Liver (tissue), 3 donors: ENCODE data around the gene DIS3L2.

Source experiments
- HNF4A ChIP-seq, 2 donors: conservative IDR thresholded peaks; 2 replicates each; pipeline ENCODE4 v1.6.1; 2016; ENCODE audit warnings: antibody characterized with exemption in 2 of 2, mild to moderate bottlenecking in 2 of 2
- JUND ChIP-seq, 2 donors: IDR thresholded peaks; 2 replicates each; pipeline ENCODE4 v1.6.1; 2016; ENCODE audit warnings: antibody characterized with exemption in 2 of 2
- NR2F2 ChIP-seq: IDR thresholded peaks from 2 replicates; pipeline ENCODE4 v1.6.1; 2016; ENCODE audit warnings: antibody characterized with exemption
- RAD21 ChIP-seq, 2 donors: IDR thresholded peaks; 2 replicates each; pipeline ENCODE4 v1.6.1; 2016; ENCODE audit warnings: antibody characterized with exemption in 2 of 2, mild to moderate bottlenecking in 2 of 2
- RXRA ChIP-seq, 2 donors: IDR thresholded peaks; 2 replicates each; pipeline ENCODE4 v1.6.1; 2017 to 2018; ENCODE audit warnings: antibody characterized with exemption in 2 of 2, mild to moderate bottlenecking in 1 of 2
- TAF1 ChIP-seq: conservative IDR thresholded peaks from 2 replicates; pipeline ENCODE4 v1.6.1; 2016; ENCODE audit warnings: antibody characterized with exemption, mild to moderate bottlenecking
- TF ChIP-seq, protein P1 (sequence below): fragments of 150-350 bp; IDR thresholded peaks from 2 replicates; pipeline ENCODE4 v1.5.1; 2017; ENCODE audit warnings: improper control_type of control experiment, low read depth, low read length; ENCODE audit not compliant: missing input control
- TF ChIP-seq, protein P2 (sequence below): IDR thresholded peaks from 2 replicates; pipeline ENCODE4 v1.6.1; 2016; ENCODE audit warnings: antibody characterized with exemption
- TF ChIP-seq, protein P3 (sequence below): IDR thresholded peaks from 2 replicates; pipeline ENCODE4 v1.6.1; 2016; ENCODE audit warnings: antibody characterized with exemption, mild to moderate bottlenecking
- TF ChIP-seq, protein P4 (sequence below): IDR thresholded peaks from 2 replicates; pipeline ENCODE4 v1.6.1; 2016; ENCODE audit warnings: antibody characterized with exemption
- donor health status: healthy.
- donor health status: healthy.

DNA sequence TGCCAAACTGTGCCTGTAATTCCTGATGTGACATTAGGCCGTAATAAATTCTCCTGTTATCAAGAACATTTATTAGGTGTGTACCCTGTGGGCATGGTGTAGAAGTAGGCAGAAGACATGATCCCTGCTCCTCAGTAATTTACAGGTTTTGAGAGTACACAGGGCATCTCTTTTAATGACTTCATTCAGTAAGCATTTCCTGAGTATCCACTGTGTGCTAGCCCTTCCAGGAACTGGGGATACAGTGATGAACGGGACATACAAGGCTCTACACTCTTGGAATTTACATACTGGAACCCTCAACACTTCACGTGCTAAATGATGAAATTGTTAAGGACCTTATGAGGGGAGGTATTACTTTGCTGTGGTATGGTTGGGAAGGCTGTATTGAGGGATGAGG lies 30.2 kb downstream of the DIS3L2 start:
- TF ChIP-seq, protein P1, sequence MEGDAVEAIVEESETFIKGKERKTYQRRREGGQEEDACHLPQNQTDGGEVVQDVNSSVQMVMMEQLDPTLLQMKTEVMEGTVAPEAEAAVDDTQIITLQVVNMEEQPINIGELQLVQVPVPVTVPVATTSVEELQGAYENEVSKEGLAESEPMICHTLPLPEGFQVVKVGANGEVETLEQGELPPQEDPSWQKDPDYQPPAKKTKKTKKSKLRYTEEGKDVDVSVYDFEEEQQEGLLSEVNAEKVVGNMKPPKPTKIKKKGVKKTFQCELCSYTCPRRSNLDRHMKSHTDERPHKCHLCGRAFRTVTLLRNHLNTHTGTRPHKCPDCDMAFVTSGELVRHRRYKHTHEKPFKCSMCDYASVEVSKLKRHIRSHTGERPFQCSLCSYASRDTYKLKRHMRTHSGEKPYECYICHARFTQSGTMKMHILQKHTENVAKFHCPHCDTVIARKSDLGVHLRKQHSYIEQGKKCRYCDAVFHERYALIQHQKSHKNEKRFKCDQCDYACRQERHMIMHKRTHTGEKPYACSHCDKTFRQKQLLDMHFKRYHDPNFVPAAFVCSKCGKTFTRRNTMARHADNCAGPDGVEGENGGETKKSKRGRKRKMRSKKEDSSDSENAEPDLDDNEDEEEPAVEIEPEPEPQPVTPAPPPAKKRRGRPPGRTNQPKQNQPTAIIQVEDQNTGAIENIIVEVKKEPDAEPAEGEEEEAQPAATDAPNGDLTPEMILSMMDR, result no peak
- TF ChIP-seq, protein P2, sequence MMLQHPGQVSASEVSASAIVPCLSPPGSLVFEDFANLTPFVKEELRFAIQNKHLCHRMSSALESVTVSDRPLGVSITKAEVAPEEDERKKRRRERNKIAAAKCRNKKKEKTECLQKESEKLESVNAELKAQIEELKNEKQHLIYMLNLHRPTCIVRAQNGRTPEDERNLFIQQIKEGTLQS, result no peak
- TF ChIP-seq RXRA (IDR thresholded peaks at IDR 0.05), result no peak
- TF ChIP-seq, protein P3, sequence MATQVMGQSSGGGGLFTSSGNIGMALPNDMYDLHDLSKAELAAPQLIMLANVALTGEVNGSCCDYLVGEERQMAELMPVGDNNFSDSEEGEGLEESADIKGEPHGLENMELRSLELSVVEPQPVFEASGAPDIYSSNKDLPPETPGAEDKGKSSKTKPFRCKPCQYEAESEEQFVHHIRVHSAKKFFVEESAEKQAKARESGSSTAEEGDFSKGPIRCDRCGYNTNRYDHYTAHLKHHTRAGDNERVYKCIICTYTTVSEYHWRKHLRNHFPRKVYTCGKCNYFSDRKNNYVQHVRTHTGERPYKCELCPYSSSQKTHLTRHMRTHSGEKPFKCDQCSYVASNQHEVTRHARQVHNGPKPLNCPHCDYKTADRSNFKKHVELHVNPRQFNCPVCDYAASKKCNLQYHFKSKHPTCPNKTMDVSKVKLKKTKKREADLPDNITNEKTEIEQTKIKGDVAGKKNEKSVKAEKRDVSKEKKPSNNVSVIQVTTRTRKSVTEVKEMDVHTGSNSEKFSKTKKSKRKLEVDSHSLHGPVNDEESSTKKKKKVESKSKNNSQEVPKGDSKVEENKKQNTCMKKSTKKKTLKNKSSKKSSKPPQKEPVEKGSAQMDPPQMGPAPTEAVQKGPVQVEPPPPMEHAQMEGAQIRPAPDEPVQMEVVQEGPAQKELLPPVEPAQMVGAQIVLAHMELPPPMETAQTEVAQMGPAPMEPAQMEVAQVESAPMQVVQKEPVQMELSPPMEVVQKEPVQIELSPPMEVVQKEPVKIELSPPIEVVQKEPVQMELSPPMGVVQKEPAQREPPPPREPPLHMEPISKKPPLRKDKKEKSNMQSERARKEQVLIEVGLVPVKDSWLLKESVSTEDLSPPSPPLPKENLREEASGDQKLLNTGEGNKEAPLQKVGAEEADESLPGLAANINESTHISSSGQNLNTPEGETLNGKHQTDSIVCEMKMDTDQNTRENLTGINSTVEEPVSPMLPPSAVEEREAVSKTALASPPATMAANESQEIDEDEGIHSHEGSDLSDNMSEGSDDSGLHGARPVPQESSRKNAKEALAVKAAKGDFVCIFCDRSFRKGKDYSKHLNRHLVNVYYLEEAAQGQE, result no peak
- no peak for TF ChIP-seq TAF1
- TF ChIP-seq JUND (IDR thresholded peaks at IDR 0.05), result no peak
- TF ChIP-seq HNF4A (conservative IDR thresholded peaks at IDR 0.05), result no peak
- no peak for TF ChIP-seq RAD21 (IDR thresholded peaks at IDR 0.05)
- TF ChIP-seq NR2F2, result no peak
- TF ChIP-seq, protein P4, sequence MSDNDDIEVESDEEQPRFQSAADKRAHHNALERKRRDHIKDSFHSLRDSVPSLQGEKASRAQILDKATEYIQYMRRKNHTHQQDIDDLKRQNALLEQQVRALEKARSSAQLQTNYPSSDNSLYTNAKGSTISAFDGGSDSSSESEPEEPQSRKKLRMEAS, result no peak
